ENCODE measurements around the gene GJD4.

DNA sequence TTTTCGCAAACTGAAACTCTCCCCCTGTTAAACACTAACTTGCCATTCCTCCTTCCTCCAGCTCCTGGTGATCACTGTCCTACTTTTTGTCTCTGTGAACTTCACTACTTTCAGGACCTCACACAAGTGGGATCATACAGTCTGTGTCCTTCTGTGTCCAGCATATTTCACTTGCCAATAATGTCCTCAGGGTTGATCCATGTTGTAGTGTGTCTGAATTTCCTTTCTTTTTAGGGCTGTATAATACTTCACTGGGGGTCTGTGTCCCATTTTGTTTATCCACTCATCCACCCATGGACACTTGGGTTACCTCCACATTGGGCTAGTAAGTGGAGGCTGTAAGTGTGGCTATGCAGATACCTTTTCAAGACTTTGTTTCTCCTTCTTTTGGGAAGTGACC, 42.7 kb upstream of the GJD4 start:
- TF ChIP-seq EZH2phosphoT487 (IDR thresholded peaks at IDR 0.05; ENCODE audit: borderline replicate concordance, low read length) (no peak), CTCF (IDR thresholded peaks at IDR 0.05; ENCODE audit: low read depth, low read length, poor library complexity, severe bottlenecking) (no peak)
